Cardiac septum (tissue), 1 donor: ENCODE results near the gene RAB7B. TPM values are rescaled to one million over a fixed set of nuclear protein-coding genes. Genes with fewer than 3 reads are reported as not detected.
"Not testable (repeated sequence)": the region's sequence is repeated elsewhere in the genome, so short reads cannot be mapped to it uniquely, and the experiment has no call there.

Experiments used
- DNase-seq: peaks from one replicate; pipeline ENCODE4 v3.0.0-alpha.2; 2020; ENCODE audit warnings: low spot score
- intact Hi-C: fragments of 100-400 bp; cut with DNase I; formaldehyde crosslinking; loops from one replicate; pipeline ENCODE4 v1.14.0; 2022
- long read RNA-seq: library from polyadenylated mRNA; unstranded; transcript quantifications from one replicate; pipeline ENCODE4 v2.0.0, GENCODE V29; 2021
- total RNA-seq: library from RNA; stranded (reverse); fragmentation: NEBNext Ultra II Directional; extraction: Animal tissue kit (Norgen Biotek cat#: 25700); gene quantifications from one replicate; pipeline ENCODE4 v1.2.1, GENCODE V29; 2021
- donor health status: DM: no; HTN: no; CAD: no.

The RAB7B gene
- 2.1 TPM for total RNA-seq
- long read RNA-seq, partial matches to known transcripts, result 1 of 4 reads
- long read RNA-seq, other reads (novel, unspliced or antisense), result 1 of 4 reads

- intact Hi-C loops, result no loop called here
- peak; percentile 84 for DNase-seq
Measured at GRCh38 chr1:206002871-206003801, at the start of gene RAB7B. RAB7B (minus strand) TSS chr1:206003395; CDS start chr1:205994135, 9,260 bp downstream.

- intact Hi-C loops, DNase-seq: not testable (repeated sequence)
Measured at GRCh38 chr1:206052231-206052865, 49.2 kb upstream of the RAB7B start.

- intact Hi-C loops, result no loop called here
- DNase-seq, result no peak
Measured at GRCh38 chr1:206050655-206051235, 47.5 kb upstream of the RAB7B start.

GRCh38 chr1:206049919-206050600 is 46.9 kb upstream of the RAB7B start:
- DNase-seq, result no peak
- intact Hi-C loops, result no loop called here

GRCh38 chr1:206049293-206049692 is 46.1 kb upstream of the RAB7B start:
- intact Hi-C loops, result no loop called here

GRCh38 chr1:206048582-206048981 is 45.4 kb upstream of the RAB7B start:
- DNase-seq, result no peak
- intact Hi-C loops, result no loop called here

More at GRCh38 chr1:206049293-206049692, 46.1 kb upstream of the RAB7B start:
- DNase-seq, result no peak

- no peak for DNase-seq
- intact Hi-C loops, result no loop called here
Measured at GRCh38 chr1:206047271-206047670, 44.1 kb upstream of the RAB7B start.

- intact Hi-C loops, result no loop called here
- no peak for DNase-seq
Measured at GRCh38 chr1:206041640-206042039, 38.4 kb upstream of the RAB7B start.

- intact Hi-C loops, result no loop called here
- no peak for DNase-seq
Measured at GRCh38 chr1:206040328-206040727, 37.1 kb upstream of the RAB7B start.

GRCh38 chr1:206039046-206039973 is 36.1 kb upstream of the RAB7B start:
- DNase-seq, result no peak
- intact Hi-C loops, result no loop called here

GRCh38 chr1:206037581-206037980 is 34.4 kb upstream of the RAB7B start:
- intact Hi-C loops, result no loop called here
- DNase-seq, result no peak

GRCh38 chr1:206036663-206037455 is 33.7 kb upstream of the RAB7B start:
- DNase-seq, result no peak
- intact Hi-C loops, result no loop called here

GRCh38 chr1:206035027-206035426 is 31.8 kb upstream of the RAB7B start:
- intact Hi-C loops, result no loop called here
- DNase-seq, result no peak

GRCh38 chr1:206032380-206033140 is 29.4 kb upstream of the RAB7B start:
- intact Hi-C loops, result loop anchor here (5.0 kb wide), 1 partner anchor 75 kb away; no protein-coding TSS in a partner anchor
- no peak for DNase-seq

GRCh38 chr1:206030714-206031113 is 27.5 kb upstream of the RAB7B start:
- DNase-seq, result no peak
- intact Hi-C loops, result loop anchor here (2.0 to 5.0 kb wide), 2 partner anchors 48 to 77 kb away; no protein-coding TSS in a partner anchor

- intact Hi-C loops, result loop anchor here (2.0 to 5.0 kb wide), 2 partner anchors 47 to 77 kb away; no protein-coding TSS in a partner anchor
- DNase-seq, result no peak
Measured at GRCh38 chr1:206030191-206030590, 27.0 kb upstream of the RAB7B start.

GRCh38 chr1:206029484-206029883 is 26.3 kb upstream of the RAB7B start:
- no peak for DNase-seq
- intact Hi-C loops, result no loop called here
